HCT116 (cell line): ENCODE results near the gene EXOSC7. TPM values are rescaled to one million over a fixed set of nuclear protein-coding genes. Genes with fewer than 3 reads are reported as not detected.

Experiments
- ATAC-seq: fragments of 200-7000 bp; cut with Tn5 transposase; 2 replicates; pipeline ENCODE4 v1.9.1; 2020; ENCODE audit warnings: mild to moderate bottlenecking, moderate library complexity
- BruUV-seq: library from RNA; stranded (reverse); fragments of 400-500 nt; replicated peaks from 2 replicates; lab custom pipeline; 2021; lab: Mats Ljungman, UMichigan
- CTCF ChIA-PET: fragments of 300-600 bp; sonication (Branson Sonifier 250); formaldehyde crosslinking; loops from one replicate; lab custom pipeline; 2021; ENCODE audit warnings: antibody characterized with exemption; lab: Charles Lee
- POLR2A ChIA-PET: fragments of 300-600, 350-600 bp; sonication (Branson Sonifier 250); formaldehyde crosslinking; loops from one replicate; lab custom pipeline; 2021; ENCODE audit warnings: antibody characterized with exemption; lab: Charles Lee
- RAD21 ChIA-PET, 2 experiments: fragments of 300-600 bp; sonication (Branson Sonifier 250); formaldehyde crosslinking; loops; one replicate each; lab custom pipeline; 2023; ENCODE audit warnings: low total read pairs in 2 of 2; ENCODE audit not compliant: uncharacterized antibody in 2 of 2, unreplicated experiment in 2 of 2, low non-redundant PET in 1 of 2; lab: Charles Lee
- DNase-seq: peaks from one replicate; pipeline ENCODE4 v3.0.0-alpha.2; 2010; ENCODE audit warnings: low read depth, low spot score
- H2AFZ ChIP-seq: fragments of 200-600 bp; shearing (Covaris generic), sonication (generic); 2 replicates; pipeline ENCODE4 v1.6.1; 2017; ENCODE audit warnings: low read depth, mixed run types, mixed read lengths, antibody characterized with exemption, low read length; ENCODE audit not compliant: poor library complexity, severe bottlenecking
- H3K27ac ChIP-seq: 2 replicates; pipeline ENCODE4 v1.5.1; 2012; ENCODE audit warnings: low read depth, low read length
- H3K27me3 ChIP-seq: fragments of 200-600 bp; sonication (generic); 2 replicates; pipeline ENCODE4 v1.6.1; 2016; ENCODE audit warnings: mixed run types, low read length, mixed read lengths; ENCODE audit not compliant: insufficient read depth
- H3K36me3 ChIP-seq, 2 experiments: fragments of 200-500 bp in 1 of 2; fragments of 200-600 bp in 1 of 2; sonication (Bioruptor generic) in 1 of 2; sonication (generic) in 1 of 2; 2 replicates each; pipeline versions ENCODE4 v1.5.1 to v1.6.1; 2014 to 2016; ENCODE audit warnings: low read length in 2 of 2, inconsistent platforms in 1 of 2, mixed read lengths in 1 of 2, mixed run types in 1 of 2; ENCODE audit not compliant: insufficient read depth in 2 of 2, control insufficient read depth in 1 of 2
- H3K4me1 ChIP-seq, 2 experiments: fragments of 200-600 bp in 1 of 2; sonication (generic) in 1 of 2; 2 replicates each; pipeline versions ENCODE4 v1.5.1 to v1.6.1; 2012 to 2017; ENCODE audit warnings: low read length in 2 of 2, inconsistent platforms in 1 of 2, mild to moderate bottlenecking in 1 of 2, mixed read lengths in 1 of 2, mixed run types in 1 of 2, moderate library complexity in 1 of 2; ENCODE audit not compliant: insufficient read depth in 2 of 2, control insufficient read depth in 1 of 2
- H3K4me2 ChIP-seq: fragments of 200-600 bp; sonication (generic); 2 replicates; pipeline ENCODE4 v1.6.1; 2017; ENCODE audit warnings: mixed run types, low read length, mixed read lengths
- H3K4me3 ChIP-seq, 2 experiments: fragments of 200-600 bp in 1 of 2; sonication (generic) in 1 of 2; replicated peaks in 1 of 2; 2 replicates each; pipeline ENCODE4 v1.5.1; 2011 to 2016; ENCODE audit warnings: low read length in 2 of 2, control low read depth in 1 of 2, low read depth in 1 of 2, mild to moderate bottlenecking in 1 of 2, mixed read lengths in 1 of 2, mixed run types in 1 of 2
- H3K79me2 ChIP-seq: fragments of 200-600 bp; sonication (generic); 2 replicates; pipeline ENCODE4 v1.6.1; 2017; ENCODE audit warnings: mild to moderate bottlenecking, mixed run types, low read length, moderate library complexity, mixed read lengths; ENCODE audit not compliant: insufficient read depth
- H3K9ac ChIP-seq: fragments of 200-600 bp; sonication (generic); 2 replicates; pipeline ENCODE4 v1.6.1; 2016; ENCODE audit warnings: low read length, mixed read lengths
- H3K9me2 ChIP-seq: fragments of 200-600 bp; sonication (generic), shearing (Covaris generic); 2 replicates; pipeline ENCODE4 v1.6.1; 2017; ENCODE audit warnings: mixed run types, mild to moderate bottlenecking, moderate library complexity; ENCODE audit not compliant: insufficient read depth
- H3K9me3 ChIP-seq, 2 experiments: fragments of 200-500 bp in 1 of 2; fragments of 200-600 bp in 1 of 2; sonication (Bioruptor generic) in 1 of 2; sonication (generic) in 1 of 2; 2 replicates each; pipeline ENCODE4 v1.6.1; 2014 to 2017; ENCODE audit warnings: low read length in 2 of 2, mixed read lengths in 2 of 2, inconsistent platforms in 1 of 2, low read depth in 1 of 2, mild to moderate bottlenecking in 1 of 2, mixed run types in 1 of 2, moderate library complexity in 1 of 2; ENCODE audit not compliant: control insufficient read depth in 1 of 2, insufficient read depth in 1 of 2
- H4K20me1 ChIP-seq: fragments of 200-600 bp; sonication (generic), shearing (Covaris generic); 2 replicates; pipeline ENCODE4 v1.6.1; 2017; ENCODE audit warnings: mixed run types, mild to moderate bottlenecking, moderate library complexity; ENCODE audit not compliant: insufficient read depth
- ATF3 ChIP-seq: IDR thresholded peaks from 2 replicates; pipeline ENCODE4 v1.6.1; 2012
- CBX3 ChIP-seq: IDR thresholded peaks from 2 replicates; pipeline ENCODE4 v1.6.1; 2012; ENCODE audit warnings: low read depth
- ELF1 ChIP-seq: IDR thresholded peaks from 2 replicates; pipeline ENCODE4 v1.6.1; 2012; ENCODE audit warnings: low read depth, borderline replicate concordance
- EZH2 ChIP-seq: fragments of 200-600 bp; sonication (generic); IDR thresholded peaks from 2 replicates; pipeline ENCODE4 v1.6.1; 2017; ENCODE audit warnings: antibody characterized with exemption, mixed run types
- JUND ChIP-seq: IDR thresholded peaks from 2 replicates; pipeline ENCODE4 v1.6.1; 2012
- MAX ChIP-seq: IDR thresholded peaks from 2 replicates; pipeline ENCODE4 v1.6.1; 2012
- POLR2A ChIP-seq: IDR thresholded peaks from 2 replicates; pipeline ENCODE4 v1.7.0; 2011; ENCODE audit warnings: borderline replicate concordance; ENCODE audit not compliant: insufficient read depth, insufficient read length; ENCODE audit errors: extremely low read depth
- POLR2AphosphoS5 ChIP-seq: IDR thresholded peaks from 2 replicates; pipeline ENCODE4 v1.6.1; 2011; ENCODE audit warnings: mild to moderate bottlenecking, low read depth, low read length, moderate library complexity
- RAD21 ChIP-seq: IDR thresholded peaks from 2 replicates; pipeline ENCODE4 v1.6.1; 2012; ENCODE audit warnings: low read depth, mild to moderate bottlenecking
- SIN3A ChIP-seq: IDR thresholded peaks from 2 replicates; pipeline ENCODE4 v1.6.1; 2012; ENCODE audit warnings: low read depth
- SP1 ChIP-seq: IDR thresholded peaks from 2 replicates; pipeline ENCODE4 v1.6.1; 2012; ENCODE audit warnings: low read depth
- SRF ChIP-seq: IDR thresholded peaks from 2 replicates; pipeline ENCODE4 v1.6.1; 2012; ENCODE audit warnings: low read depth
- TCF7L2 ChIP-seq: IDR thresholded peaks from 2 replicates; pipeline ENCODE4 v1.7.0; 2011; ENCODE audit warnings: borderline replicate concordance, inconsistent platforms; ENCODE audit not compliant: insufficient read depth, insufficient read length; ENCODE audit errors: extremely low read depth
- YY1 ChIP-seq: IDR thresholded peaks from 2 replicates; pipeline ENCODE4 v1.6.1; 2011; ENCODE audit warnings: low read length, low read depth, moderate library complexity, mild to moderate bottlenecking; ENCODE audit not compliant: insufficient replicate concordance; ENCODE audit errors: extremely low read depth
- ZNF274 ChIP-seq: fragments of 200-500 bp; sonication (Bioruptor generic); IDR thresholded peaks from 2 replicates; pipeline ENCODE4 v1.6.1; 2014; ENCODE audit warnings: mild to moderate bottlenecking, low read depth, low read length, inconsistent platforms
- intact Hi-C: fragments of 100-400 bp; cut with micrococcal nuclease; formaldehyde crosslinking; loops from 2 replicates; pipeline ENCODE4 v1.10.0; 2022
- total RNA-seq: library from RNA; stranded (reverse); gene quantifications from one replicate; pipeline ENCODE4 v1.2.1, GENCODE V29; 2021; ENCODE audit not compliant: unreplicated experiment
- TF ChIP-seq, protein P1 (sequence below), 3 experiments: fragments of 200-600 bp in 1 of 3; sonication (generic) in 1 of 3; IDR thresholded peaks in 2 of 3; conservative IDR thresholded peaks in 1 of 3; 2 replicates each; pipeline ENCODE4 v1.5.1; 2012 to 2017; ENCODE audit warnings: low read depth in 2 of 3, low read length in 2 of 3, antibody characterized with exemption in 1 of 3, borderline replicate concordance in 1 of 3, control low read depth in 1 of 3, mild to moderate bottlenecking in 1 of 3, mixed read lengths in 1 of 3, mixed run types in 1 of 3, moderate library complexity in 1 of 3; ENCODE audit not compliant: insufficient read depth in 1 of 3
- TF ChIP-seq, protein P2 (sequence below): IDR thresholded peaks from 2 replicates; pipeline ENCODE4 v1.6.1; 2012; ENCODE audit warnings: low read depth

Gene EXOSC7
- total RNA-seq, 1 experiment from 2014 or later: 72.6 TPM

- no peak overlapping the region for H3K4me2 ChIP-seq
- DNase-seq (no peak), ATAC-seq (no peak)
- TF ChIP-seq POLR2A: no peak
- TF ChIP-seq YY1: no peak
- no peak for TF ChIP-seq SRF
- no peak for TF ChIP-seq RAD21
- TF ChIP-seq TCF7L2: no peak
- no peak for TF ChIP-seq POLR2AphosphoS5
- no peak for TF ChIP-seq EZH2
- TF ChIP-seq SIN3A: no peak
- no peak for TF ChIP-seq MAX
- no peak for TF ChIP-seq JUND
- TF ChIP-seq, protein P1, sequence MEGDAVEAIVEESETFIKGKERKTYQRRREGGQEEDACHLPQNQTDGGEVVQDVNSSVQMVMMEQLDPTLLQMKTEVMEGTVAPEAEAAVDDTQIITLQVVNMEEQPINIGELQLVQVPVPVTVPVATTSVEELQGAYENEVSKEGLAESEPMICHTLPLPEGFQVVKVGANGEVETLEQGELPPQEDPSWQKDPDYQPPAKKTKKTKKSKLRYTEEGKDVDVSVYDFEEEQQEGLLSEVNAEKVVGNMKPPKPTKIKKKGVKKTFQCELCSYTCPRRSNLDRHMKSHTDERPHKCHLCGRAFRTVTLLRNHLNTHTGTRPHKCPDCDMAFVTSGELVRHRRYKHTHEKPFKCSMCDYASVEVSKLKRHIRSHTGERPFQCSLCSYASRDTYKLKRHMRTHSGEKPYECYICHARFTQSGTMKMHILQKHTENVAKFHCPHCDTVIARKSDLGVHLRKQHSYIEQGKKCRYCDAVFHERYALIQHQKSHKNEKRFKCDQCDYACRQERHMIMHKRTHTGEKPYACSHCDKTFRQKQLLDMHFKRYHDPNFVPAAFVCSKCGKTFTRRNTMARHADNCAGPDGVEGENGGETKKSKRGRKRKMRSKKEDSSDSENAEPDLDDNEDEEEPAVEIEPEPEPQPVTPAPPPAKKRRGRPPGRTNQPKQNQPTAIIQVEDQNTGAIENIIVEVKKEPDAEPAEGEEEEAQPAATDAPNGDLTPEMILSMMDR (IDR thresholded peaks at IDR 0.05 in 2 of 3, conservative IDR thresholded peaks at IDR 0.05 in 1 of 3; ENCODE audit: borderline replicate concordance in 1 of 3, insufficient read depth in 1 of 3, low read depth in 2 of 3, low read length in 2 of 3): no peak
- no peak for TF ChIP-seq CBX3
- no peak for TF ChIP-seq ELF1
- TF ChIP-seq SP1: no peak
- TF ChIP-seq ATF3: no peak
- TF ChIP-seq, protein P2, sequence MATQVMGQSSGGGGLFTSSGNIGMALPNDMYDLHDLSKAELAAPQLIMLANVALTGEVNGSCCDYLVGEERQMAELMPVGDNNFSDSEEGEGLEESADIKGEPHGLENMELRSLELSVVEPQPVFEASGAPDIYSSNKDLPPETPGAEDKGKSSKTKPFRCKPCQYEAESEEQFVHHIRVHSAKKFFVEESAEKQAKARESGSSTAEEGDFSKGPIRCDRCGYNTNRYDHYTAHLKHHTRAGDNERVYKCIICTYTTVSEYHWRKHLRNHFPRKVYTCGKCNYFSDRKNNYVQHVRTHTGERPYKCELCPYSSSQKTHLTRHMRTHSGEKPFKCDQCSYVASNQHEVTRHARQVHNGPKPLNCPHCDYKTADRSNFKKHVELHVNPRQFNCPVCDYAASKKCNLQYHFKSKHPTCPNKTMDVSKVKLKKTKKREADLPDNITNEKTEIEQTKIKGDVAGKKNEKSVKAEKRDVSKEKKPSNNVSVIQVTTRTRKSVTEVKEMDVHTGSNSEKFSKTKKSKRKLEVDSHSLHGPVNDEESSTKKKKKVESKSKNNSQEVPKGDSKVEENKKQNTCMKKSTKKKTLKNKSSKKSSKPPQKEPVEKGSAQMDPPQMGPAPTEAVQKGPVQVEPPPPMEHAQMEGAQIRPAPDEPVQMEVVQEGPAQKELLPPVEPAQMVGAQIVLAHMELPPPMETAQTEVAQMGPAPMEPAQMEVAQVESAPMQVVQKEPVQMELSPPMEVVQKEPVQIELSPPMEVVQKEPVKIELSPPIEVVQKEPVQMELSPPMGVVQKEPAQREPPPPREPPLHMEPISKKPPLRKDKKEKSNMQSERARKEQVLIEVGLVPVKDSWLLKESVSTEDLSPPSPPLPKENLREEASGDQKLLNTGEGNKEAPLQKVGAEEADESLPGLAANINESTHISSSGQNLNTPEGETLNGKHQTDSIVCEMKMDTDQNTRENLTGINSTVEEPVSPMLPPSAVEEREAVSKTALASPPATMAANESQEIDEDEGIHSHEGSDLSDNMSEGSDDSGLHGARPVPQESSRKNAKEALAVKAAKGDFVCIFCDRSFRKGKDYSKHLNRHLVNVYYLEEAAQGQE: no peak
- TF ChIP-seq ZNF274: no peak
- H3K9me2 ChIP-seq: no peaks in the 10 kb centered on the region
- ChIA-PET RAD21 (no interaction called here), POLR2A (no interaction called here), CTCF (no interaction called here)
- H3K9ac ChIP-seq: no peak overlapping the region
- no peaks in the 10 kb centered on the region for H3K27me3 ChIP-seq
- no peaks in the 10 kb centered on the region for H3K36me3 ChIP-seq
- BruUV-seq: no TSS peak
- H2AFZ ChIP-seq: no peak overlapping the region
- H3K27ac ChIP-seq: no peak overlapping the region
- H4K20me1 ChIP-seq: no peaks in the 10 kb centered on the region
- no peak overlapping the region for H3K4me3 ChIP-seq
- no peaks in the 10 kb centered on the region for H3K9me3 ChIP-seq
- no peaks in the 10 kb centered on the region for H3K79me2 ChIP-seq
- H3K4me1 ChIP-seq: peaks cover 0 to 12% of the 10 kb centered on the region in 2 experiments; a peak in 3 of 4 replicates
- intact Hi-C loops: no loop called here
Observed at GRCh38 chr3:45049807-45050206, 73.8 kb downstream of the EXOSC7 start.
